Endodermal cell (in vitro differentiated cells): Measurements from ENCODE around the gene WDR90. TPM values are rescaled to one million over a fixed set of nuclear protein-coding genes. Genes with fewer than 3 reads are reported as not detected.
A peak's percentile ranks its signal among the peaks of the same experiment; 100 is the strongest.

Experiments used
- DNase-seq: peaks from one replicate; pipeline ENCODE4 v3.0.0-alpha.2; 2017
- H3K27ac ChIP-seq: 2 replicates; pipeline ENCODE4 v1.5.1; 2013; ENCODE audit warnings: mild to moderate bottlenecking, low read depth, low read length, moderate library complexity
- H3K27me3 ChIP-seq: 2 replicates; pipeline ENCODE4 v1.6.1; 2013; ENCODE audit warnings: mild to moderate bottlenecking, low read length, moderate library complexity; ENCODE audit not compliant: insufficient read depth, control insufficient read depth, poor library complexity, severe bottlenecking
- H3K36me3 ChIP-seq: 2 replicates; pipeline ENCODE4 v1.7.0; 2013; ENCODE audit warnings: mild to moderate bottlenecking, low read length, moderate library complexity; ENCODE audit not compliant: control insufficient read depth, insufficient read depth
- H3K4me1 ChIP-seq: one replicate; pipeline ENCODE4 v1.7.0; 2013; ENCODE audit warnings: low read length; ENCODE audit not compliant: control insufficient read depth, insufficient read depth
- H3K4me3 ChIP-seq: 2 replicates; pipeline ENCODE4 v1.5.1; 2013; ENCODE audit warnings: mild to moderate bottlenecking, low read length, moderate library complexity
- H3K9ac ChIP-seq: 2 replicates; pipeline ENCODE4 v1.6.1; 2013; ENCODE audit warnings: mild to moderate bottlenecking, low read length, moderate library complexity; ENCODE audit not compliant: poor library complexity, severe bottlenecking; ENCODE audit errors: extremely low read depth
- H3K9me3 ChIP-seq: 2 replicates; pipeline ENCODE4 v1.6.1; 2013; ENCODE audit warnings: mild to moderate bottlenecking, low read length, moderate library complexity; ENCODE audit not compliant: control insufficient read depth
- H3K27ac Mint-ChIP-seq: 2 replicates; pipeline ENCODE4 v1.8.0; 2020; ENCODE audit warnings: mixed read lengths
- H3K27me3 Mint-ChIP-seq: 2 replicates; pipeline ENCODE4 v1.8.0; 2021; ENCODE audit warnings: mild to moderate bottlenecking, mixed read lengths; ENCODE audit not compliant: insufficient read depth
- H3K36me3 Mint-ChIP-seq: 2 replicates; pipeline ENCODE4 v1.8.0; 2020; ENCODE audit warnings: low read depth, mixed read lengths
- H3K4me1 Mint-ChIP-seq: 2 replicates; pipeline ENCODE4 v1.8.0; 2020; ENCODE audit warnings: mixed read lengths
- H3K4me3 Mint-ChIP-seq: 2 replicates; pipeline ENCODE4 v1.8.0; 2020; ENCODE audit warnings: mild to moderate bottlenecking, moderate library complexity, mixed read lengths
- H3K9me3 Mint-ChIP-seq: 2 replicates; pipeline ENCODE4 v1.8.0; 2020; ENCODE audit warnings: mild to moderate bottlenecking, mixed read lengths
- CTCF ChIP-seq: fragments of 200-600 bp; sonication (generic); conservative IDR thresholded peaks from 2 replicates; pipeline ENCODE4 v1.5.0; 2021; ENCODE audit warnings: antibody characterized with exemption, mild to moderate bottlenecking
- WGBS, 2 experiments: methylation state at CpG; one replicate each; pipeline versions ENCODE4 v1.1.5 to v1.1.7; 2013; ENCODE audit warnings: missing lambda C conversion rate in 2 of 2, mixed read lengths in 1 of 2; ENCODE audit not compliant: insufficient coverage in 1 of 2, insufficient read length in 1 of 2; 5-methylcytosine and 5-hydroxymethylcytosine counted together
- total RNA-seq, 2 donors: library from RNA; stranded (reverse); fragmentation: NEBNext Ultra II Directional in 1 of 2; extraction: Animal tissue kit (Norgen Biotek cat#: 25700) in 1 of 2; gene quantifications; 2 replicates in 1 of 2; 3 replicates in 1 of 2; pipeline ENCODE4 v1.2.1, GENCODE V29; 2021

The WDR90 gene
- total RNA-seq, 2 donors from 2014 or later, result 112 to 120 TPM

- Histone ChIP-seq H3K4me3 (no peak overlapping the region), H3K27me3 (peaks cover 83% of the 10 kb centered on the region), H3K9me3 (no peaks in the 10 kb centered on the region), H3K4me1 (no peaks in the 10 kb centered on the region), H3K9ac (no peak overlapping the region), H3K27ac (no peak overlapping the region), H3K36me3 (no peaks in the 10 kb centered on the region)
- Mint-ChIP-seq H3K36me3 (no peaks in the 10 kb centered on the region), H3K9me3 (no peaks in the 10 kb centered on the region), H3K27ac (no peak overlapping the region), H3K4me3 (no peak overlapping the region), H3K4me1 (no peaks in the 10 kb centered on the region), H3K27me3 (peaks cover 79% of the 10 kb centered on the region)
- WGBS, 2 experiments, result 58 to 62% methylated on average over 2 to 3 of the region's 3 CpGs
- TF ChIP-seq CTCF, result no peak
- DNase-seq, result no peak
These were observed 58.9 kb downstream of the WDR90 start for GRCh38 chr16:708019-708418.

DNA sequence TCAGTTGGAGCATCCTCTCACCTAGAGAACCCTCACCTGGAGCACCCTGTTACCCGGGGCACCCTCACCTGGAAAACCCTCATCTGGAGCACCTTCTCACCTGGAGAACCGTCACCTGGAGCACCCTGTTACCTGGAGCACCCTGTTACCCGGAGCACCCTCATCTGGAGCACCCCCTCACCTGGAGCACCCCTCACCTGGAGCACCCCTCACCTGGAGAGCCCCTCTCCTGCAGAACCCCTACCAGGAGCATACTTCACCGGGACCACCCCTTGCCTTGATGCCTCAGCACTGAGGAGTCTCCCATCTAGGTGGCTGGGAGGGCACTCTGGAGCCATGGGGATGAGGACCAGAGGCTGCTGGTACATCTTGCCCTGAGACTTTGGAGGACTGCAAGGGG, 59.8 kb downstream of the WDR90 start:
- Mint-ChIP-seq H3K27ac (no peak overlapping the region), H3K36me3 (no peaks in the 10 kb centered on the region), H3K4me3 (no peak overlapping the region), H3K9me3 (no peaks in the 10 kb centered on the region), H3K27me3 (peaks cover 74% of the 10 kb centered on the region), H3K4me1 (no peaks in the 10 kb centered on the region)
- H3K9ac ChIP-seq, result no peak overlapping the region
- H3K27me3 ChIP-seq, result peaks cover 78% of the 10 kb centered on the region
- no peak for DNase-seq
- H3K36me3 ChIP-seq, result no peaks in the 10 kb centered on the region
- no peaks in the 10 kb centered on the region for H3K9me3 ChIP-seq
- no peaks in the 10 kb centered on the region for H3K4me1 ChIP-seq
- no peak for TF ChIP-seq CTCF
- H3K4me3 ChIP-seq, result no peak overlapping the region
- peak overlapping the region; percentile 97 for H3K27ac ChIP-seq
- WGBS, 2 experiments, result 78% methylated on average over 3 of the region's 4 CpGs; no CpG with 5 or more reads in 1 of the 2 experiments

DNA sequence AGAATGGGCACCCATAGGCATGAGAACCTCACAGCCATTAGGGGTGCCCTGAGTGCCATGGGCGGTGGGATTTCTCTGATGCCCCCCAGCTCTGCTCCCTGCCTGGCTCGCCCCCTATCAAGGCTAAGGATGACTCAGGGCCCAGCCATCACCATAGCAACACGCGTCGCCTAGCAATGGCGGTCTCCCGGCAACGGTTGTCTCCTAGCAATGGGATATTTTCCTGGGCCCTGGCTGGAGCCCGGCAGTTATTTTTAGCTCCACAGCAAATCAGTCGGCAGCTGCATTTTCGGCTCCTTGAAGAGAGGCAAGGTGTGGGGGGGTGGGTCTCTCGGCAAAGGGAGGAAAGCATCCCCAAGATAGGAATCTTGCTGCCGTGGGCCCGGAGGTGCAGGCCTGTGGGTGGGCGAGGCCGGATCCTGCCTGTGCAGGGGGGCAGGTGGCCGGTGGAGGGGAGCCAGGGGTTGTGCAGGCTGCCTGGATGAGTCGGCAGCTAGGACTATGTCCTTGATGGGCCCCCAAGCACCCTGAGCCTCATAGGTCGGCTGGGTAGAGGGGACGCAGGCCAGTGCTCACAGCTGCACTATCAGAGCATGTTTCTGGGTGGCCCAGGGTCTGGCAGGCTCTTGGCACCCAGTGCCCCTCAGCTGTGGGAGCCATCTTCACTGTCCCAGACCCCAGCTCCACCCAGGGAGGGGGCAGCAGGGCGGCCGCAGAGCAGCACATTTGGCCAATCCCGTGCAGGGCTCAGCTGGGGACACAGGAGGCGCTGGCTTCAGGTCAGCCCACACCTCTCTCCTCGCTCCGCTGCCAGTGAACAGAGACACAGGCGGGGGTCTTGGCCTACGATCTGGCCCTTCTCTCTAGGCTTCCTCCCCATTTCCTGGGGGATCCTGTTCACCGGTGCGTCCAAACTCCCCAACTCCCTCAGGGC, 60.7 kb downstream of the WDR90 start:
- peak overlapping the region; percentile 97 for H3K27ac ChIP-seq
- H3K36me3 ChIP-seq, result no peaks in the 10 kb centered on the region
- 42 to 59% methylated on average over 21 to 30 of the region's 30 CpGs for WGBS, 2 experiments
- H3K9me3 ChIP-seq, result no peaks in the 10 kb centered on the region
- Mint-ChIP-seq H3K27me3 (peaks cover 69% of the 10 kb centered on the region), H3K4me3 (no peak overlapping the region), H3K36me3 (no peaks in the 10 kb centered on the region), H3K27ac (no peak overlapping the region), H3K4me1 (no peaks in the 10 kb centered on the region), H3K9me3 (no peaks in the 10 kb centered on the region)
- TF ChIP-seq CTCF, result peak; percentile 28
- peak; percentile 80 for DNase-seq
- no peaks in the 10 kb centered on the region for H3K4me1 ChIP-seq
- H3K27me3 ChIP-seq, result peaks cover 76% of the 10 kb centered on the region
- no peak overlapping the region for H3K4me3 ChIP-seq
- no peak overlapping the region for H3K9ac ChIP-seq
